ENCODE results near the gene PARVB.

Gene PARVB

GRCh38 chr22:44206330-44206645, 182.2 kb downstream of the PARVB start:
- no peak overlapping the region for H3K4me3 ChIP-seq (ENCODE audit: low read length)
- no peaks in the 10 kb centered on the region for H3K9me3 ChIP-seq (ENCODE audit: control insufficient read depth, low read depth, low read length)
- no peak overlapping the region for H3K27ac ChIP-seq (ENCODE audit: low read length)
- H3K27me3 ChIP-seq (ENCODE audit: control insufficient read depth, insufficient read depth, low read length) = no peaks in the 10 kb centered on the region
- H3K9ac ChIP-seq (ENCODE audit: low read length) = no peak overlapping the region
- no peaks in the 10 kb centered on the region for H3K36me3 ChIP-seq (ENCODE audit: control insufficient read depth, low read depth, low read length)
- H3K4me1 ChIP-seq (ENCODE audit: control insufficient read depth, low read depth, low read length) = no peaks in the 10 kb centered on the region

- Histone ChIP-seq H3K27ac (ENCODE audit: low read length) (no peak overlapping the region), H3K9ac (ENCODE audit: low read length) (no peak overlapping the region), H3K4me1 (ENCODE audit: control insufficient read depth, low read depth, low read length) (no peaks in the 10 kb centered on the region), H3K36me3 (ENCODE audit: control insufficient read depth, low read depth, low read length) (no peaks in the 10 kb centered on the region), H3K4me3 (ENCODE audit: low read length) (no peak overlapping the region), H3K27me3 (ENCODE audit: control insufficient read depth, insufficient read depth, low read length) (no peaks in the 10 kb centered on the region), H3K9me3 (ENCODE audit: control insufficient read depth, low read depth, low read length) (no peaks in the 10 kb centered on the region)
Observed at GRCh38 chr22:44206696-44207095, 182.6 kb downstream of the PARVB start.

GRCh38 chr22:44207173-44207980, 183.3 kb downstream of the PARVB start:
- Histone ChIP-seq H3K9me3 (ENCODE audit: control insufficient read depth, low read depth, low read length) (no peaks in the 10 kb centered on the region), H3K4me3 (ENCODE audit: low read length) (no peak overlapping the region), H3K27ac (ENCODE audit: low read length) (no peak overlapping the region), H3K4me1 (ENCODE audit: control insufficient read depth, low read depth, low read length) (no peaks in the 10 kb centered on the region), H3K9ac (ENCODE audit: low read length) (no peak overlapping the region), H3K36me3 (ENCODE audit: control insufficient read depth, low read depth, low read length) (no peaks in the 10 kb centered on the region), H3K27me3 (ENCODE audit: control insufficient read depth, insufficient read depth, low read length) (peaks cover 3% of the 10 kb centered on the region)

GRCh38 chr22:44207981-44208317, 183.8 kb downstream of the PARVB start:
- peaks cover 3% of the 10 kb centered on the region for H3K27me3 ChIP-seq (ENCODE audit: control insufficient read depth, insufficient read depth, low read length)
- H3K27ac ChIP-seq (ENCODE audit: low read length) = no peak overlapping the region
- H3K36me3 ChIP-seq (ENCODE audit: control insufficient read depth, low read depth, low read length) = no peaks in the 10 kb centered on the region
- H3K9ac ChIP-seq (ENCODE audit: low read length) = no peak overlapping the region
- H3K4me3 ChIP-seq (ENCODE audit: low read length) = no peak overlapping the region
- H3K9me3 ChIP-seq (ENCODE audit: control insufficient read depth, low read depth, low read length) = no peaks in the 10 kb centered on the region
- no peaks in the 10 kb centered on the region for H3K4me1 ChIP-seq (ENCODE audit: control insufficient read depth, low read depth, low read length)

GRCh38 chr22:44209343-44209742, 185.2 kb downstream of the PARVB start:
- Histone ChIP-seq H3K9ac (ENCODE audit: low read length) (no peak overlapping the region), H3K27me3 (ENCODE audit: control insufficient read depth, insufficient read depth, low read length) (peaks cover 3% of the 10 kb centered on the region), H3K27ac (ENCODE audit: low read length) (no peak overlapping the region), H3K36me3 (ENCODE audit: control insufficient read depth, low read depth, low read length) (no peaks in the 10 kb centered on the region), H3K9me3 (ENCODE audit: control insufficient read depth, low read depth, low read length) (no peaks in the 10 kb centered on the region), H3K4me3 (ENCODE audit: low read length) (no peak overlapping the region), H3K4me1 (ENCODE audit: control insufficient read depth, low read depth, low read length) (no peaks in the 10 kb centered on the region)

- Histone ChIP-seq H3K27me3 (ENCODE audit: control insufficient read depth, insufficient read depth, low read length) (peaks cover 3% of the 10 kb centered on the region), H3K9me3 (ENCODE audit: control insufficient read depth, low read depth, low read length) (no peaks in the 10 kb centered on the region), H3K27ac (ENCODE audit: low read length) (no peak overlapping the region), H3K4me3 (ENCODE audit: low read length) (no peak overlapping the region), H3K9ac (ENCODE audit: low read length) (no peak overlapping the region), H3K36me3 (ENCODE audit: control insufficient read depth, low read depth, low read length) (no peaks in the 10 kb centered on the region), H3K4me1 (ENCODE audit: control insufficient read depth, low read depth, low read length) (no peaks in the 10 kb centered on the region)
Observed at GRCh38 chr22:44210722-44211121, 186.6 kb downstream of the PARVB start.

GRCh38 chr22:44211256-44211945, 187.3 kb downstream of the PARVB start:
- Histone ChIP-seq H3K36me3 (ENCODE audit: control insufficient read depth, low read depth, low read length) (no peaks in the 10 kb centered on the region), H3K4me3 (ENCODE audit: low read length) (no peak overlapping the region)

GRCh38 chr22:44211946-44212930, 188.1 kb downstream of the PARVB start:
- no peaks in the 10 kb centered on the region for H3K4me1 ChIP-seq (ENCODE audit: control insufficient read depth, low read depth, low read length)
- no peak overlapping the region for H3K27ac ChIP-seq (ENCODE audit: low read length)
- H3K27me3 ChIP-seq (ENCODE audit: control insufficient read depth, insufficient read depth, low read length) = peaks cover 3% of the 10 kb centered on the region
- no peaks in the 10 kb centered on the region for H3K9me3 ChIP-seq (ENCODE audit: control insufficient read depth, low read depth, low read length)
- no peak overlapping the region for H3K4me3 ChIP-seq (ENCODE audit: low read length)
- no peaks in the 10 kb centered on the region for H3K36me3 ChIP-seq (ENCODE audit: control insufficient read depth, low read depth, low read length)
- H3K9ac ChIP-seq (ENCODE audit: low read length) = no peak overlapping the region

More at GRCh38 chr22:44211256-44211945, 187.3 kb downstream of the PARVB start:
- Histone ChIP-seq H3K9ac (ENCODE audit: low read length) (no peak overlapping the region), H3K9me3 (ENCODE audit: control insufficient read depth, low read depth, low read length) (no peaks in the 10 kb centered on the region), H3K27me3 (ENCODE audit: control insufficient read depth, insufficient read depth, low read length) (peaks cover 3% of the 10 kb centered on the region), H3K4me1 (ENCODE audit: control insufficient read depth, low read depth, low read length) (no peaks in the 10 kb centered on the region), H3K27ac (ENCODE audit: low read length) (no peak overlapping the region)

- peaks cover 3% of the 10 kb centered on the region for H3K27me3 ChIP-seq (ENCODE audit: control insufficient read depth, insufficient read depth, low read length)
- no peaks in the 10 kb centered on the region for H3K4me1 ChIP-seq (ENCODE audit: control insufficient read depth, low read depth, low read length)
- no peaks in the 10 kb centered on the region for H3K36me3 ChIP-seq (ENCODE audit: control insufficient read depth, low read depth, low read length)
- H3K27ac ChIP-seq (ENCODE audit: low read length) = no peak overlapping the region
- H3K9me3 ChIP-seq (ENCODE audit: control insufficient read depth, low read depth, low read length) = no peaks in the 10 kb centered on the region
- no peak overlapping the region for H3K4me3 ChIP-seq (ENCODE audit: low read length)
- H3K9ac ChIP-seq (ENCODE audit: low read length) = no peak overlapping the region
Observed at GRCh38 chr22:44212936-44213335, 188.8 kb downstream of the PARVB start.

- Histone ChIP-seq H3K4me3 (ENCODE audit: low read length) (no peak overlapping the region), H3K9ac (ENCODE audit: low read length) (no peak overlapping the region), H3K9me3 (ENCODE audit: control insufficient read depth, low read depth, low read length) (no peaks in the 10 kb centered on the region), H3K36me3 (ENCODE audit: control insufficient read depth, low read depth, low read length) (no peaks in the 10 kb centered on the region), H3K27me3 (ENCODE audit: control insufficient read depth, insufficient read depth, low read length) (peaks cover 3% of the 10 kb centered on the region), H3K4me1 (ENCODE audit: control insufficient read depth, low read depth, low read length) (no peaks in the 10 kb centered on the region), H3K27ac (ENCODE audit: low read length) (no peak overlapping the region)
Observed at GRCh38 chr22:44213489-44214043, 189.5 kb downstream of the PARVB start.

- H3K4me1 ChIP-seq (ENCODE audit: control insufficient read depth, low read depth, low read length) = no peaks in the 10 kb centered on the region
- no peak overlapping the region for H3K27ac ChIP-seq (ENCODE audit: low read length)
- no peak overlapping the region for H3K4me3 ChIP-seq (ENCODE audit: low read length)
- no peaks in the 10 kb centered on the region for H3K36me3 ChIP-seq (ENCODE audit: control insufficient read depth, low read depth, low read length)
- peaks cover 3% of the 10 kb centered on the region for H3K27me3 ChIP-seq (ENCODE audit: control insufficient read depth, insufficient read depth, low read length)
- H3K9me3 ChIP-seq (ENCODE audit: control insufficient read depth, low read depth, low read length) = no peaks in the 10 kb centered on the region
- no peak overlapping the region for H3K9ac ChIP-seq (ENCODE audit: low read length)
Observed at GRCh38 chr22:44214187-44214586, 190.1 kb downstream of the PARVB start.

Measured in iPS-18a (cell line).